GM18526 (cell line): ENCODE data around the gene ANP32A.

Source experiments
- POLR2A ChIP-seq: IDR thresholded peaks from 3 replicates; pipeline ENCODE4 v1.6.1; 2011; ENCODE audit not compliant: insufficient read length; ENCODE audit errors: extremely low read depth

ANP32A gene

DNA sequence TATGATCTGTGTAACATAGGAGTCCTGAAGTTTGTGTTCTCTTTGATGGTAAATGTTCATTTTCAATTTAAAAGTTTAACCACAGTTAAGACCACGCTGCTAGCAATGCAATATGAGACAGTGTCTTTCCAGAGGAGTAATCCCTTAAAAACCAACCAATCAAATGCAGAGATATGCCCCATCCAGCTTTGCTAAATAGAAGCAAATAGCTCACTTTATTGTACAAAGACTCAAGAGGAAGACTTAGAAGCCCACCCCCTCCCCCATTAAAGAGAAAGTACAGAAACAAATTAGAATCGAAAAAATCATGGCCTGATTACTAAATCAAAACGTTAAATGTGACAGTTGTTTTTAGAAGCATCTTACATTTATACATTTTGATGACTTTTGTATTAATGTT is 2.1 kb upstream of the ANP32A start:
- no peak for TF ChIP-seq POLR2A

DNA sequence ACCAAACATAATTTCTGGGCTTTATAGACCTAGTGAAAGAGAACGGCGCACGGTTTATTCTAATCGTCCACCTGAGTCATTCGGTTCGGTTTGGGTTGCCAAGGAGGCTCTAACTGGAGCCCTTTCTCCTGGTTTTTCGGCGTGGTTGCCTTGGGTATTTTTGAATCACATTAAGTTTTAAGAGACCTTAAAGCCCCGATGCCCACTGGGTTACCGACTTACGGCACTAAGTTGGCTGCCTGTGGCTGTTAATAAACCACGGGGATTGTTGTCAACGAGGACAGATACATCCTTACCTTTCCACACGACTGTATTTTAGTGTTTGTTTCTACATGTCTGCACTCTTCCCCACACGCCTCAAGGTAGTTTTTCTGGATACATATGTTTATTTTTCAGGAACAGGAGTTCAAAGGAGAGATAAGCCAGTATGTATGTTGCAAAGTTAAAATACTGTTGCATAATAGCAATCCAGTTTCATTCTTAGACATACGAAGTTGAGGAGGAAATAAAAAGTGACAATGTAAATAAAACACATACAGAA is 1.2 kb upstream of the ANP32A start:
- TF ChIP-seq POLR2A = no peak

DNA sequence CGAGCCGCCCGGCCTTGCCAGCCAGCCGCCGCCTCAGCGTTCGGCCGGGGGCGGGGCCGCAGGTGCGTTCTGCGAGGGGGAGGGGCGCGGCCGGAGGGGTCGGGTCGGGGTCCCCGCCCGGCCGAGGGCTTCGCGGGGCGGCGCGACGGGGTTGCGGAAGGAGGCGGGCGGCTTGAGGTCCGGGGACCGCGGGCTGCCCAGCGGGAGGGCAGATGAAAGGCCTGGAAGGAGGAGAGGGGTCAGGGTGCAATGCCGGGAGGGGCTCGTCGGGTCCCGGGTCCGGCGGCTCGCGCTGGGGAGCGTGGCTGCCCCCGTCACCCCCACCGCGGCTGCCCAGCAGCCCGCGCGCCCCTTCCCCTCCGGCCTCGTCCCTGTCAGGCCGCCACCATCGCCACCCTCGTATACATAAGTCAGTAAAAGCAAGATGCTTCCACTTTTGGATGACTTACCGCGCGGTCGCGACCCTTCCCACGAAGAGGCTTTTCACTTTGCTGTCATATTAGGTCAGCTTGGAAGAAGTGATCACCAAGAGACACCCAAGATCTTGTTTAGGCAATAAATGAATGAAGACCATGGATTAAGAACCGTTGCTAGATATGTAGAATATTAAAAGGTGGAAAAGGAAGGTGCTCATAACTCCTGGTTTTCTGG is 620 bp upstream of the ANP32A start:
- no peak for TF ChIP-seq POLR2A

DNA sequence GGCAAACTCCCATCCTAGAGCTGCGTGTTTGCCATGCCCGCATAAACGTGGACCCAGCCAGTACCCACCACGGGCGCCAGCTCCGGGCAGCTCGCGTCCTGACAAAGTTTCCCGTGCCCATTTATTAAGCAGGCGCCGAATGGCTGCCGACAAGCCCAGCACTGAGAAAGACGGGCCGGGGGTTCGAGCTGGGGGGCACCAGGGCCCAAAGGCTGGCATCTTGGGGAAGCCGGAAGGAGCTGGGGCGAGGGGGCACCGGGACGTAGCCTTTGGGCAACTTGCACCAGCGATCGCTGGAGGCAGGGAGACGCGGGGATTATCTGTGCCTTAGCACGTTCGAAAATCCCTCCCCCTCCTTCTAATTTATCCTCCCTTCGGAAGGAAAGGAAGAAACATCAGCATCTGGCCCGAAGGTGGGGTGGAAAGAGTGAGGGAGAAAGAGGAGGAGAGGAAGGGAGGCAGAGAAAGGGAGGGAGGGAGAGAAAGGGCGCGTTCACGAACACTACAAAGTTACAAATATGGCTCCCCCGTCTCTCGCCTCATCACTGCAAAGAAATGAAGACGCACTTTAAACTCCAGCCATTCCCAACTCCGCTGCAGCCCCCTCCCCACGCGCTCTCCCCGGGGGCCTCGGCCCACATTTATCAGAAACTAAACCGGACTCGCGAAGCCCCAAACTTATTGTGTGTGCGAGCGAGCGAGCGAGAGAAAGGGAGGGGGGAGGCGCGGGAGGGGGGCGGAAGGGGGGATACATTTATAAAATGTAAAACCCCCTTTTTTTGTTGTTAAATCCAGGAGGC is 1.0 kb downstream of the ANP32A start:
- peak; percentile 29 for TF ChIP-seq POLR2A

DNA sequence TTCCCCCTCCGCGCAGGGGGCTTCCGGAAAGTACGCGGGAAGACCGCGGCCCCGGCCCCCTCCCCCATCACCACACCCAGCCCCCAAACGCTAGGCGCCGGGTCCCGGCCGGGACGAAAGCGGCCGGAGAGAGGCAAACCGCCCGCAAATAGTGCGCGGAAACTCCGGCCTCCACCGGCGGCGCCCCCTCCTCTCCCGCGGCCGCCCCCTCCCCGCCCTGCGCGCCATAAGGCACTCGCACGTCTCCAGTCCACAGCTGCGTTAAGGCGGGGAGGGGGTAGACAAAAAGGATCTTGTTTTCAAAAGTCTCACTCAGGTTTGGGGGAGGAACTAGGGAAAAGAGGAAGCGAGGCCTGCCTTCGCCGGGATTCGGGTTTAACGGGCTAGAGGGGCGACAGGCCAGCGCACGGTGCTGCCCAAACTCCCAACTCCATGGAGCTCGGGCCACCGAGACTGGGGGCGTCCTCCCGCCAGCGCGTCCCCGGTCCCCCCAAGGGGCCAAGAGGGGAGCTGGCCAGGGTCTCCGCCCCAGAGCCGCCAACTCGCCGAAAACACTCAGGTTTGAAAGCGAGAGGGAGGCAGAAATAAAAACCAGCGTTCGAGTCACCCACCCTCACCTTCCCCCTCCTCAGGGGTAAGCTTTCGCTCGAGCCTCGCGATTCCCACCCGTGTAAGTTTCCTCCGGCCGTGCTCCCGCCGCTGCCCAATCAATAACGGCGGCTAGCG is 1.8 kb downstream of the ANP32A start:
- TF ChIP-seq POLR2A = peak; percentile 46

DNA sequence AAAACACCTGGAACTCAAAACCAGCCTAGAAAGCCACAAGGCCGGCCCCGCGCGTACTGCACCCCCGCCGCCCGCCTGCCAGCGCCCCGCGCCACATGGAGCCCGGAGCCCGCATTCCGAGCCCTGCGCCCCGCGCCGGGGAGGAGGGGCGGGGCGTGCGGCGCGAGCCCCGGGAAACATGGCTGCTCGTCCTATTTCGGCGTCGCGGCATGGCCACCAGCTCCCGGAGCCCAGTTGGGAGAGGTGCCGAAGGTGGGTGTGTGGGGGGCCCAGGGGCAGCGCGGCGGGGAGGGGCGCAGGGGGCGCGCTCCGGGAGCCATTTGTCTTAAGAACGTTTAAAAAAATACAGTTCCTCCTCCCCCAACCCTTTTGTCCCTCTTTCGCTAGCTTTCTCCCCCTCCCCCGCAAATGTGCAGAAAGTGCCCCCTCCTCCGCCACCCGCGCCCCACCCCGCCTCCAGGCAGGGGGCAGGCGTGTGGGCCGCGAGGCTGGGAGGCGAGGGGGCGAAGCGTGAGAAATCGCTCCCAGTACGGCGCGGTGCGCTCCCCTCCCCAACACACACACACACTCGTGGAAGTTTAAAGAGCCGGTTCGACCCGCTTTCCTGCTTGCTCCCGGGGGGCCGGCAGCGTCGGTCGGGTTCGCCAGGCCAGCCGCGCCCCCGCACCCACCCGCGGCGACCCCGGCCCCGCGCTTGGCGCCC is 2.5 kb downstream of the ANP32A start:
- TF ChIP-seq POLR2A = peak; percentile 58

DNA sequence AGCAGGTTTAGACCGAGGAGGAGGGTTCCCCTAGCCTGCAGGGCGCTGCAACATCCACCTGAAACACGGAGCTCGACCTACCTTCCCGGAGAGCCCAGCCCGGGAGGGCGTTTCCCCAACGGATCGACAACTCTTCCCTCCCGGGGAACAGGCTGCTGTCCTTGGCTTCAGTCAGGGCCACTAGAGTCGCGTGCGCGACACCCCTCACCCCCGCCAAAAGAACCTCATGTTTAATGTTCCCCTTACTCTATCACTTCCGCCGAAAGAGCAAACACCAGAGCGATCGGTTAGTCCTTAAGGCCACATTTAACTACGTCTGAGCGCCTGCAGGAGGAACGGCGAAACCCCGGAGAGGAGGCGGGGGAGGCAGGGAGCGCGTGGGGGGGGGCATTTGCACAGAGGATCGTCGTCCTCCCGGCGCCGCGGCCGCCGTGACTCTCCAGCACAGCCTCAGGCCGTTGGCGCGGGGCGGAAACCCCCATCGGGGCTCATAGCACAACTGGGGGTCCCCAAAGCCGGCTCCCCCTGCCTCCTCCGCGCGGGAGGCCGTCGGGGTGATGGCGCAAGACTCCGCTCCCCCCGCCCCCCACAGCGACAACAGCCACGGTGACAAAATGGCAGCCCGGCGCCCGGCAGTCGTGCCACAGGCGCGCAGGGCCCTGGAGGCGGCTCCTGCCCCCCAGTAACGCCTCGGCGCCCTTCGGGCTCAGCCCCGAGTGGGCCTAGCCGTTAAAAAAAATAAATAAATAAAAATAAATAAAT is 3.2 kb downstream of the ANP32A start:
- peak; percentile 53 for TF ChIP-seq POLR2A

DNA sequence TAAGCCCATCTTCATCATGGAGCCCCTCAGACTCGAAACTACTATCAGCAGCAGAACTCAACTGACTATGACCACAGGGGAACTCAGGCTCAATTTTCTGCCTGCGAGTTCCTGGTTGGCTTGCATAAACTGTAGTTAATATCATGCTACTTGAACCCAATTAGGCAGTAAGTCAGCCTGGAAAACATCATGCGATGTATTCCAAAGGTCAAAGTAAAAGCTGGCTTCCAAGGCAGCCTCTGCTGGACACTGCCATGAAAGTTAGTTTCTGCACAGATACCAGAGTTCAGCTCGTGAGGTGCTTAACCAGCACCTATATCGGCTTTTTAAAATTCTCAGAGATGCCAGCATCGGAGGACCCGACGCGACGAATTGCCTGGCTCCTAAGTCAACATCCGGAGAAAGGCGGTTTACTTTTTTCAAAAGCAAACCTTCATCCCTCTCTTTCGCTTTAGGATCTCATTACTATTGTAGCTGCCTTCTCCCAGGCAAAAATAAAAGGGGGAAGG is 3.8 kb downstream of the ANP32A start:
- no peak for TF ChIP-seq POLR2A

DNA sequence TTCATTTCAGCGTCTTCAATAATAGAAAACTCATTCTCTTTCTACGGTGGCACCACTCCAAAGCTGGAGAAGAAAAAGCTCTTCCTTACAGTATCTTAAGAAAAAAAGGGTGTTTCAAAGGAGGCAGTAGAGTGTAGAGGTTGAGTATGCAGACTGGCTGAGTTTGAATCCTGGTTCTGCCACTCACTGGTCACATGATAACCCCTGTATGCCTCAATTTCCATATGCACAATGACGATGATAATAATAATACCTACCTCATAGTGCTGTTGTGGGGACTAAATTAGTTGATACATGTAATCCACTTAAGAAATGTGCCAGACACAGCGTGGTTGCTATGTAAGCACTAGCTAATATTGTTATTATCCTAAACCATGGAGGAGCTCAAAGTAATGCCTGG is 4.5 kb downstream of the ANP32A start:
- no peak for TF ChIP-seq POLR2A

DNA sequence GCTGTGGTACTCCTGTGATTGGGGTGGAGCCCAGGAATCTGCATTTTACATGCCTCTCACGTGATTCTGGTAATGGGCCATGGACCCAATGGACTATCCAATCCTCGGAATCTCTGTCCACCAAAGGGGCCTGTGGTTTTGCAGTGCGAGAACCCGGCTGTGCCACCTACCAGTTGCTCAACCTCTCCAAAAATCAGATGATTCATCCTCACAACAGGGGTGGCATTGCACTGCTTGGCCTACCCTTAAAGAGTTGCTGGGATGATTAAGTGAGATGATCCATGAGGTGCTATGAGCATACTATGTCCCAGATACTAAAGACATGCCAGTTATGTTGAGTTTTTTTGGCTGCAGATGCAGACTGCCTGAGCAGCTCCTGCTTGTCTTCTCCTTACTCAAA is 5.1 kb downstream of the ANP32A start:
- TF ChIP-seq POLR2A = no peak

DNA sequence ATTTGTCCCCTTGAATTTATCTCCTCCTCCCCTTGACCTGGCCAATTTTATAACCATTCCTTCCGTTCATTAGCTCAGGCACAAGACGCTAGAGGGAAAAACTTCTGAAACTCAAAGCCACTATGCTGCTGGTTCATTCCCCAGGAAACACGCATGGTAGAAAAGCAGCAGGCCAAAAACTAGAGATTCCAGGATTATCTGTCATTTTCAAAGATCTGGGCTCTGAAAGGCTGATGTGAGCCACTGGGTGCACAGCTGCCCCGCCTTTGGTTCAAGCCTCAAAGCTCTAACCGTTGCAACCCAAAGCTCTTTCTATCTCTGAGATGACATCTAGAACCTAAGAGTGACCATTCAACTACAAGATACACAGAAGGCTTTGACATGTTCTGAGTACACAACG is 6.1 kb downstream of the ANP32A start:
- TF ChIP-seq POLR2A = no peak

DNA sequence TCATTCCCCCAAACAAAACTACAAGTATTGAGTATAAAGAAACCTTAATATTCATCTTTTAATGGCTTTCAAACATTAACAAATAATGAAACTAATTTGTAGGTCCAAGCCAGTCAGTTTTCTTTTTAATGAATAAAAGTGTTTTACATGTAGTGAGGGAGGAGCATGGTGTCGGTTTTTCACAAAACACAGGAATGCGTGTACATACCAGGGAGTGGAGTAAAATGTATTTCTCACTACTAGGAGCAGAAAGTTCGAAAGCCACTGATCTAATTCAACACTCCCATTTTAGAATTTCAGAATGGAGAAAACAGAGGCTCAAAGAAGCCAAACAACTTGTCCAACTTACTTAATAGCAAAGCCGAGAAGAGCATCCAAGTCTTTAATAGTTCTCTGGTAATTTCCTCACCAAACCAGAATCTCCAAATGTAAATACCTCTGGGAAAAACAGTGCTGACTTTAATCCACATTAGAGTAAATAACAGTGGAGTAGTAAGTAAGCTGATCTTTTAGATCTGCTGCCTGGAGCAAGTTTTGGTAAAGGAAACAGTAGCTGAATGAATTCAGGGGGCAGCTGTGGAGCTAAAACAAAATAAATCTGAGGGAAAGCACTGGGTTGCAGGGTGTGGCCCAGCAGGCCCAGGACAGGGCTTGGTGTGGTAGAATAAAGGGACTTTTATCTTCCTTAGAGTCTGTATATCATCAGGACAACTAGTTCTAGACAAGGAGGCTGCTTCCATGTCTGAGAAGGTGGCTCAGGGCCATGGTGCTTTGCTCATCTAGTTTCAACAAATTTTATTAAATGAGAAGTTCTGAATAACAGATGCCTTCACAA is 7.9 kb downstream of the ANP32A start:
- TF ChIP-seq POLR2A = no peak

DNA sequence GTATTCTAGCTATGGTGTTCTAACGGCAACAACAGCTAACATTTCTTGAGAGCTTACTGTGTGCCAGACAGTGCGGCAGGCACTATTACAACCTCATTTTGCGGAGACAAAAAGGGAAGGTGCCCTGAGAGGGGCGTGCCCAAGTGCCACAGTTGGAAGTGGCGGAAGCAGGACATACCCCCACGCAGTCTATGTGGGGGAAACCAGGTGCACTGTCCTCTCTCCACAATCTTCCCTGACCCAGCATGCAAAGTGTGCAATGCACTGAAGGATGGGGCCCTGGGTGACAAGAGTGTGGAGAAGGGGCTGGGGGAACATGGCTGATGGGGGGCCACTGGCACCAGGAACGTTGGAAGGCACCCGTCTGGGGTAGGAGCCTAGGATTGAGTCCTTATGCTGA is 8.6 kb downstream of the ANP32A start:
- TF ChIP-seq POLR2A = no peak

DNA sequence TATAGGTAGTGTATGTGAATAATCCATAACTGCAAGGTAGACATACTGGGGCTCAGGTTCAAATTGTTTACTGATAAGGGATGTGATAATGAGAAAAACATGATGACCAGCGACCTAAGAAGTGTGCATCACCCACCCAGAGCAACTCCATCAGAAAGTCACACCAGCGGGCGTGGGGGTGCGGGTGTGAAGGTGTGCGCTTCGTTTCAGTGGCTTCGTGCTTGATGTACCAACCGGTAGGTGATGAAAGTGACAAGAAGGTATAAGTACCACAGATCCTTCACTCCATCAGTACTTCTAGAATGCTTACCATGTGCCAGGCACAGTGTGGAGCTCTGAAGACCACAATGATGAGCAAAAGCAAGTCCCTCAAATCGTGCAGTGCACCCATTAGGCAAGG is 11.2 kb downstream of the ANP32A start:
- TF ChIP-seq POLR2A = no peak

DNA sequence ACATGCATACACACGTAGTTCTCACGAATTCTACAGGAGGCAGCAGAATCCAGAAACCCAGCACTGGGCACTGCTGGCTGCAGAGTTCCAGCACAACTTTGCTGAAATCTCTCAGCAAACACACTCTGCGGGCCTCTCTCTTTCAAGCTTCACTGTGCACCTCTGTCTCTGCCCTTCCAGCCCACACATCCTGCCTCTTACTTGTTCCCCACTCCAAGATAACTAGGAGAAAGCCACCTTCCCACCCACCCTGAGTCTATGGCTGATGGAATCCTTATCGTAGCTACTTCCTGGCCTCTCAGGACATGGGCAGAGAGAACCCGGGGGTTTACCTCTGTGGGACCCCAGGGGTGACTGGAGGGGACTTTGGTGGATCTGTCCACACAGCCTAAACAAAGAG is 11.9 kb downstream of the ANP32A start:
- no peak for TF ChIP-seq POLR2A
